Effector memory CD8-positive, alpha-beta T cell (primary cell): ENCODE measurements around the gene GALNS.

Source experiments
- ATAC-seq: fragments of 150-1000 bp; cut with Tn5 transposase; replicated peaks from 2 replicates; pipeline ENCODE4 v1.10.0; 2021; ENCODE audit warnings: mild to moderate bottlenecking, moderate library complexity
- DNase-seq, 3 experiments: peaks; one replicate each; pipeline ENCODE4 v3.0.0; 2021
- H3K27ac Mint-ChIP-seq, 2 donors: one replicate each; pipeline ENCODE4 v1.8.0; 2022; ENCODE audit warnings: mild to moderate bottlenecking in 2 of 2, mixed read lengths in 2 of 2, moderate library complexity in 2 of 2
- H3K27me3 Mint-ChIP-seq, 2 donors: one replicate each; pipeline ENCODE4 v1.8.0; 2022; ENCODE audit warnings: mixed read lengths in 2 of 2
- H3K36me3 Mint-ChIP-seq: one replicate; pipeline ENCODE4 v1.8.0; 2022; ENCODE audit warnings: mild to moderate bottlenecking, moderate library complexity, mixed read lengths; ENCODE audit not compliant: insufficient read depth
- H3K4me1 Mint-ChIP-seq, 2 donors: one replicate each; pipeline ENCODE4 v1.8.0; 2022; ENCODE audit warnings: low read depth in 2 of 2, mixed read lengths in 2 of 2
- H3K4me3 Mint-ChIP-seq, 2 donors: one replicate each; pipeline ENCODE4 v1.8.0; 2022; ENCODE audit warnings: mild to moderate bottlenecking in 2 of 2, mixed read lengths in 2 of 2, moderate library complexity in 2 of 2
- H3K9me3 Mint-ChIP-seq, 2 donors: one replicate each; pipeline ENCODE4 v1.8.0; 2022; ENCODE audit warnings: mixed read lengths in 2 of 2

GALNS gene

GRCh38 chr16:88807626-88808453 lies 48.9 kb downstream of the GALNS start:
- H3K27ac Mint-ChIP-seq, result peak overlapping the region in 1 of 2 donors; percentile 90
- no peak for DNase-seq
- H3K9me3 Mint-ChIP-seq, result no peaks in the 10 kb centered on the region
- H3K4me1 Mint-ChIP-seq, result peaks cover 3 to 27% of the 10 kb centered on the region in 2 donors
- no peaks in the 10 kb centered on the region for H3K27me3 Mint-ChIP-seq
- H3K4me3 Mint-ChIP-seq, result no peak overlapping the region
- no peak for ATAC-seq
- H3K36me3 Mint-ChIP-seq, result peaks cover 50% of the 10 kb centered on the region

GRCh38 chr16:88807142-88807625 lies 49.6 kb downstream of the GALNS start:
- peak overlapping the region in 1 of 2 donors; percentile 51 for H3K27ac Mint-ChIP-seq
- peaks cover 53% of the 10 kb centered on the region for H3K36me3 Mint-ChIP-seq
- H3K9me3 Mint-ChIP-seq, result no peaks in the 10 kb centered on the region
- H3K4me3 Mint-ChIP-seq, result no peak overlapping the region
- DNase-seq (no peak), ATAC-seq (no peak)
- no peaks in the 10 kb centered on the region for H3K27me3 Mint-ChIP-seq
- H3K4me1 Mint-ChIP-seq, result peaks cover 3 to 27% of the 10 kb centered on the region in 2 donors

GRCh38 chr16:88806491-88807111 lies 50.1 kb downstream of the GALNS start:
- Mint-ChIP-seq H3K27ac (peak overlapping the region in 1 of 2 donors; percentile 51), H3K4me3 (peak overlapping the region in 1 of 2 donors; percentile 34), H3K27me3 (no peaks in the 10 kb centered on the region), H3K9me3 (no peaks in the 10 kb centered on the region), H3K4me1 (peaks cover 0 to 26% of the 10 kb centered on the region in 2 donors), H3K36me3 (peaks cover 48% of the 10 kb centered on the region)
- ATAC-seq (no peak), DNase-seq (no peak)

- no peak overlapping the region for H3K4me3 Mint-ChIP-seq
- H3K9me3 Mint-ChIP-seq, result no peaks in the 10 kb centered on the region
- no peaks in the 10 kb centered on the region for H3K27me3 Mint-ChIP-seq
- ATAC-seq (no peak), DNase-seq (no peak)
- H3K36me3 Mint-ChIP-seq, result peaks cover 48% of the 10 kb centered on the region
- H3K27ac Mint-ChIP-seq, result no peak overlapping the region
- H3K4me1 Mint-ChIP-seq, result peaks cover 0 to 23% of the 10 kb centered on the region in 2 donors
Measured at GRCh38 chr16:88805887-88806393, 50.8 kb downstream of the GALNS start.

- Mint-ChIP-seq H3K4me1 (peaks cover 1 to 22% of the 10 kb centered on the region in 2 donors), H3K27me3 (no peaks in the 10 kb centered on the region), H3K36me3 (peaks cover 45% of the 10 kb centered on the region), H3K9me3 (no peaks in the 10 kb centered on the region), H3K4me3 (no peak overlapping the region), H3K27ac (no peak overlapping the region)
- ATAC-seq (no peak), DNase-seq (no peak)
Measured at GRCh38 chr16:88805340-88805715, 51.4 kb downstream of the GALNS start.

GRCh38 chr16:88804552-88805339 lies 52.0 kb downstream of the GALNS start:
- Mint-ChIP-seq H3K36me3 (peaks cover 45% of the 10 kb centered on the region), H3K27ac (no peak overlapping the region), H3K4me1 (peaks cover 4 to 20% of the 10 kb centered on the region in 2 donors), H3K4me3 (peak overlapping the region; percentile 51 to 54), H3K27me3 (no peaks in the 10 kb centered on the region), H3K9me3 (no peaks in the 10 kb centered on the region)
- DNase-seq (no peak), ATAC-seq (no peak)

- DNase-seq, result no peak
- no peak for ATAC-seq
- Mint-ChIP-seq H3K36me3 (peaks cover 42% of the 10 kb centered on the region), H3K9me3 (no peaks in the 10 kb centered on the region), H3K27ac (no peak overlapping the region), H3K4me1 (peaks cover 4 to 17% of the 10 kb centered on the region in 2 donors), H3K4me3 (peak overlapping the region; percentile 51 to 54), H3K27me3 (no peaks in the 10 kb centered on the region)
Measured at GRCh38 chr16:88804173-88804551, 52.6 kb downstream of the GALNS start.

- no peaks in the 10 kb centered on the region for H3K9me3 Mint-ChIP-seq
- no peaks in the 10 kb centered on the region for H3K27me3 Mint-ChIP-seq
- peaks cover 37% of the 10 kb centered on the region for H3K36me3 Mint-ChIP-seq
- peak within 1 kb of the TSS; percentile 85 to 86 for H3K4me3 Mint-ChIP-seq
- DNase-seq (peak; percentile 70 to 81 (median 80)), ATAC-seq (peak; percentile 66)
- peaks cover 4 to 14% of the 10 kb centered on the region in 2 donors for H3K4me1 Mint-ChIP-seq
- peak within 1 kb of the TSS; percentile 90 for H3K27ac Mint-ChIP-seq
Measured at GRCh38 chr16:88803264-88803987, 53.3 kb downstream of the GALNS start, which contains the start of gene CDT1. Gene CDT1, plus strand, starts transcription at chr16:88803789. Its CDS starts 43 bp downstream, at chr16:88803832.

GRCh38 chr16:88800277-88800592 lies 56.5 kb downstream of the GALNS start:
- Mint-ChIP-seq H3K27me3 (no peaks in the 10 kb centered on the region), H3K9me3 (no peaks in the 10 kb centered on the region), H3K36me3 (peaks cover 29% of the 10 kb centered on the region), H3K4me1 (peaks cover 7 to 16% of the 10 kb centered on the region in 2 donors), H3K27ac (no peak overlapping the region), H3K4me3 (no peak overlapping the region)
- no peak for DNase-seq
- ATAC-seq, result no peak

GRCh38 chr16:88799569-88800276 lies 57.0 kb downstream of the GALNS start:
- H3K4me3 Mint-ChIP-seq, result no peak overlapping the region

GRCh38 chr16:88798772-88799455 lies 57.8 kb downstream of the GALNS start:
- peaks cover 17% of the 10 kb centered on the region for H3K36me3 Mint-ChIP-seq
- no peak overlapping the region for H3K27ac Mint-ChIP-seq
- H3K9me3 Mint-ChIP-seq, result no peaks in the 10 kb centered on the region
- ATAC-seq, result no peak
- peaks cover 14 to 21% of the 10 kb centered on the region in 2 donors for H3K4me1 Mint-ChIP-seq
- no peak overlapping the region for H3K4me3 Mint-ChIP-seq
- no peaks in the 10 kb centered on the region for H3K27me3 Mint-ChIP-seq
- no peak for DNase-seq

More at GRCh38 chr16:88799569-88800276, 57.0 kb downstream of the GALNS start:
- no peak for ATAC-seq
- Mint-ChIP-seq H3K9me3 (no peaks in the 10 kb centered on the region), H3K36me3 (peaks cover 25% of the 10 kb centered on the region), H3K27me3 (no peaks in the 10 kb centered on the region), H3K4me1 (peaks cover 12 to 21% of the 10 kb centered on the region in 2 donors), H3K27ac (no peak overlapping the region)
- no peak for DNase-seq

GRCh38 chr16:88798073-88798472 lies 58.7 kb downstream of the GALNS start:
- Mint-ChIP-seq H3K27me3 (no peaks in the 10 kb centered on the region), H3K36me3 (peaks cover 10% of the 10 kb centered on the region), H3K4me1 (peaks cover 14 to 25% of the 10 kb centered on the region in 2 donors)

More at GRCh38 chr16:88798073-88798472, 58.7 kb downstream of the GALNS start:
- H3K4me3 Mint-ChIP-seq, result no peak overlapping the region
- ATAC-seq (no peak), DNase-seq (no peak)
- H3K9me3 Mint-ChIP-seq, result no peaks in the 10 kb centered on the region
- no peak overlapping the region for H3K27ac Mint-ChIP-seq
